HFF-Myc (cell line): ENCODE measurements around the gene NYNRIN.

Experiments used
- DNase-seq: peaks from one replicate; pipeline ENCODE4 v3.0.0-alpha.2; 2011; ENCODE audit warnings: low read depth; ENCODE audit errors: extremely low read depth
- H3K4me3 ChIP-seq: replicated peaks from 2 replicates; pipeline ENCODE4 v1.5.1; 2011; ENCODE audit warnings: low read depth, mild to moderate bottlenecking, control low read depth, low read length
- CTCF ChIP-seq: IDR thresholded peaks from 2 replicates; pipeline ENCODE4 v1.5.1; 2012; ENCODE audit warnings: mild to moderate bottlenecking, low read depth, low read length, control low read depth; ENCODE audit errors: missing control alignments

The NYNRIN gene

GRCh38 chr14:24438223-24439097, 39.7 kb downstream of the NYNRIN start:
- no peak overlapping the region for H3K4me3 ChIP-seq
- TF ChIP-seq CTCF = no peak
- DNase-seq = no peak

- TF ChIP-seq CTCF = no peak
- H3K4me3 ChIP-seq = no peak overlapping the region
- DNase-seq = no peak
These were observed 40.5 kb downstream of the NYNRIN start for GRCh38 chr14:24439257-24439656.

- no peak overlapping the region for H3K4me3 ChIP-seq
- DNase-seq = no peak
- TF ChIP-seq CTCF = no peak
These were observed 41.2 kb downstream of the NYNRIN start for GRCh38 chr14:24439830-24440605.

- H3K4me3 ChIP-seq = peak overlapping the region; percentile 58
- no peak for TF ChIP-seq CTCF
- DNase-seq = no peak
These were observed 42.0 kb downstream of the NYNRIN start for GRCh38 chr14:24440606-24441399.

- DNase-seq = no peak
- H3K4me3 ChIP-seq = peak overlapping the region; percentile 58
- TF ChIP-seq CTCF = no peak
These were observed 42.7 kb downstream of the NYNRIN start for GRCh38 chr14:24441485-24441884.

GRCh38 chr14:24441904-24442239, 43.1 kb downstream of the NYNRIN start:
- no peak for DNase-seq
- TF ChIP-seq CTCF = no peak
- peak overlapping the region; percentile 58 for H3K4me3 ChIP-seq
